ENCODE data around the gene KIAA1614. TPM values are rescaled to one million over a fixed set of nuclear protein-coding genes. Genes with fewer than 3 reads are reported as not detected.

Gene KIAA1614
- 0.13 TPM for total RNA-seq

GRCh38 chr1:180912801-180913565, at the start of gene KIAA1614:
TSS of gene KIAA1614 (plus strand) at chr1:180912897. CDS start at chr1:180913244, 347 bp downstream.
- DNase-seq (ENCODE audit: low spot score) = no peak
- ATAC-seq = peak; percentile 63

GRCh38 chr1:180863158-180863775, 49.4 kb upstream of the KIAA1614 start:
- DNase-seq (ENCODE audit: low spot score) (no peak), ATAC-seq (peak; percentile 74)

- peak; percentile 80 for ATAC-seq
Observed at GRCh38 chr1:180881806-180882509, 30.7 kb upstream of the KIAA1614 start.

GRCh38 chr1:180884588-180885300, 28.0 kb upstream of the KIAA1614 start:
- DNase-seq (ENCODE audit: low spot score) (no peak), ATAC-seq (no peak)

More at GRCh38 chr1:180881806-180882509, 30.7 kb upstream of the KIAA1614 start:
- no peak for DNase-seq (ENCODE audit: low spot score)

- no peak for ATAC-seq
Observed at GRCh38 chr1:180886338-180886737, 26.4 kb upstream of the KIAA1614 start.

GRCh38 chr1:180887841-180888240, 24.9 kb upstream of the KIAA1614 start:
- no peak for ATAC-seq
- DNase-seq (ENCODE audit: low spot score) = no peak

More at GRCh38 chr1:180886338-180886737, 26.4 kb upstream of the KIAA1614 start:
- no peak for DNase-seq (ENCODE audit: low spot score)

- ATAC-seq = no peak
- no peak for DNase-seq (ENCODE audit: low spot score)
Observed at GRCh38 chr1:180888870-180889269, 23.8 kb upstream of the KIAA1614 start.

GRCh38 chr1:180889325-180889724, 23.4 kb upstream of the KIAA1614 start:
- DNase-seq (ENCODE audit: low spot score) (no peak), ATAC-seq (no peak)

- peak; percentile 74 for ATAC-seq
- DNase-seq (ENCODE audit: low spot score) = no peak
Observed at GRCh38 chr1:180892272-180892671, 20.4 kb upstream of the KIAA1614 start.

GRCh38 chr1:180892675-180893074, 20.0 kb upstream of the KIAA1614 start:
- DNase-seq (ENCODE audit: low spot score) (no peak), ATAC-seq (no peak)

- DNase-seq (ENCODE audit: low spot score) (no peak), ATAC-seq (no peak)
Observed at GRCh38 chr1:180893614-180894013, 19.1 kb upstream of the KIAA1614 start.

- DNase-seq (ENCODE audit: low spot score) = no peak
- ATAC-seq = no peak
Observed at GRCh38 chr1:180896161-180896560, 16.5 kb upstream of the KIAA1614 start.

- ATAC-seq (peak; percentile 29), DNase-seq (ENCODE audit: low spot score) (no peak)
Observed at GRCh38 chr1:180898441-180899219, 14.1 kb upstream of the KIAA1614 start.

GRCh38 chr1:180899262-180899661, 13.4 kb upstream of the KIAA1614 start:
- DNase-seq (ENCODE audit: low spot score) = no peak
- no peak for ATAC-seq

GRCh38 chr1:180901076-180901990, 11.4 kb upstream of the KIAA1614 start:
- ATAC-seq = no peak
- DNase-seq (ENCODE audit: low spot score) = no peak

- DNase-seq (ENCODE audit: low spot score) (no peak), ATAC-seq (no peak)
Observed at GRCh38 chr1:180902541-180902940, 10.2 kb upstream of the KIAA1614 start.

- DNase-seq (ENCODE audit: low spot score) = no peak
- no peak for ATAC-seq
Observed at GRCh38 chr1:180905927-180906326, 6.8 kb upstream of the KIAA1614 start.

- ATAC-seq = no peak
- peak; percentile 35 for DNase-seq (ENCODE audit: low spot score)
Observed at GRCh38 chr1:180906511-180906910, 6.2 kb upstream of the KIAA1614 start.
